NCI-H2029 treated with DMSO at 0.1 percent for 48 hours (cell line): ENCODE results near the gene UBA1.
A peak's percentile ranks its signal among the peaks of the same experiment; 100 is the strongest.

Experiments
- DNase-seq: peaks from one replicate; lab custom pipeline; 2025; lab: John Stamatoyannopoulos, UW

Gene UBA1

GRCh38 chrX:47189906-47190305, 3.7 kb upstream of the UBA1 start:
- DNase-seq = no peak

- DNase-seq = peak; percentile 54
These were observed 3.0 kb upstream of the UBA1 start for GRCh38 chrX:47190445-47191269.

GRCh38 chrX:47191331-47191730, 2.3 kb upstream of the UBA1 start:
- no peak for DNase-seq

GRCh38 chrX:47191806-47192401, 1.7 kb upstream of the UBA1 start:
- no peak for DNase-seq

GRCh38 chrX:47194194-47194787, 662 bp downstream of the UBA1 start:
- no peak for DNase-seq

GRCh38 chrX:47196098-47196497, 2.5 kb downstream of the UBA1 start:
- no peak for DNase-seq

GRCh38 chrX:47197526-47197925, 3.9 kb downstream of the UBA1 start:
- DNase-seq = no peak

- DNase-seq = no peak
These were observed 4.5 kb downstream of the UBA1 start for GRCh38 chrX:47198026-47198686.

GRCh38 chrX:47198687-47199080, 5.1 kb downstream of the UBA1 start:
- no peak for DNase-seq

GRCh38 chrX:47199286-47199685, 5.7 kb downstream of the UBA1 start:
- no peak for DNase-seq

GRCh38 chrX:47200385-47201150, 6.9 kb downstream of the UBA1 start:
- no peak for DNase-seq

GRCh38 chrX:47201345-47201944, 7.8 kb downstream of the UBA1 start:
- no peak for DNase-seq

GRCh38 chrX:47202316-47202715, 8.7 kb downstream of the UBA1 start:
- no peak for DNase-seq

GRCh38 chrX:47202877-47203276, 9.2 kb downstream of the UBA1 start:
- DNase-seq = no peak

GRCh38 chrX:47204970-47205369, 11.3 kb downstream of the UBA1 start:
- no peak for DNase-seq

- no peak for DNase-seq
These were observed 12.7 kb downstream of the UBA1 start for GRCh38 chrX:47206316-47206715.

GRCh38 chrX:47208108-47208507, 14.5 kb downstream of the UBA1 start:
- DNase-seq = no peak

- DNase-seq = no peak
These were observed 16.0 kb downstream of the UBA1 start for GRCh38 chrX:47209508-47210238.

GRCh38 chrX:47210661-47211425, 17.2 kb downstream of the UBA1 start:
- no peak for DNase-seq
